Inferior parietal cortex (tissue), 1 donor: ENCODE data around the gene THUMPD2.
"Not testable (repeated sequence)": the region's sequence is repeated elsewhere in the genome, so short reads cannot be mapped to it uniquely, and the experiment has no call there.

ENCODE experiments used
- DNase-seq: peaks from one replicate; pipeline ENCODE4 v3.0.0-alpha.2; 2016; ENCODE audit errors: extremely low spot score

THUMPD2 gene, protein sequence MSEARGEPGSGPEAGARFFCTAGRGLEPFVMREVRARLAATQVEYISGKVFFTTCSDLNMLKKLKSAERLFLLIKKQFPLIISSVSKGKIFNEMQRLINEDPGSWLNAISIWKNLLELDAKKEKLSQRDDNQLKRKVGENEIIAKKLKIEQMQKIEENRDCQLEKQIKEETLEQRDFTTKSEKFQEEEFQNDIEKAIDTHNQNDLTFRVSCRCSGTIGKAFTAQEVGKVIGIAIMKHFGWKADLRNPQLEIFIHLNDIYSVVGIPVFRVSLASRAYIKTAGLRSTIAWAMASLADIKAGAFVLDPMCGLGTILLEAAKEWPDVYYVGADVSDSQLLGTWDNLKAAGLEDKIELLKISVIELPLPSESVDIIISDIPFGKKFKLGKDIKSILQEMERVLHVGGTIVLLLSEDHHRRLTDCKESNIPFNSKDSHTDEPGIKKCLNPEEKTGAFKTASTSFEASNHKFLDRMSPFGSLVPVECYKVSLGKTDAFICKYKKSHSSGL

DNA sequence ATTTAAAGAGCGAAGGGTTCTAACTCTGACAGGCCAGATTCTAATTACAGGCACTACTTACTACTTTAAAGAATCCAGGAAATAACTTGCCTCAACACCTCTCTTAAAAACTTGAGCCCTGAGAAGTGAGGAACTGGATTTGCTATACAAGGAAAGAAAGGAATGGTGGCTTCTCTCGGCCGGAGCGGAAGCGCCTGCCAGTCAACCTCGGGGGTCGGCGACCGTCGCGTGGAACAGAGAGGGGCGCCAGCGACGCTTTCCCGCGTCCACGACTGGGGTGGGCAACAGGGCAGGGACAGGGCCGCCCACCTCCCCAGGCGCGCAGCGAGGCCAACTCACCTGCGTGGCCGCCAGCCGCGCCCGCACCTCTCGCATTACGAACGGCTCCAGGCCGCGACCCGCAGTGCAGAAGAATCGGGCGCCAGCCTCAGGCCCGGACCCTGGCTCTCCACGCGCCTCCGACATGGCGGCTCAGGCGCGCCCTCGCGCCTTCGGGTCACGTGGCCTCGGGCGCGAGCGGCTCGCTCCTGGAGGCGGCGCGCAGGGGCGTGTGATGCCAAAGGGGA, at the start of gene THUMPD2:
Gene THUMPD2, minus strand, starts transcription at position 484 of the 566 bp plus-strand sequence. Its CDS starts 19 bp downstream, at position 465.
- peak; percentile 76 for DNase-seq

DNA sequence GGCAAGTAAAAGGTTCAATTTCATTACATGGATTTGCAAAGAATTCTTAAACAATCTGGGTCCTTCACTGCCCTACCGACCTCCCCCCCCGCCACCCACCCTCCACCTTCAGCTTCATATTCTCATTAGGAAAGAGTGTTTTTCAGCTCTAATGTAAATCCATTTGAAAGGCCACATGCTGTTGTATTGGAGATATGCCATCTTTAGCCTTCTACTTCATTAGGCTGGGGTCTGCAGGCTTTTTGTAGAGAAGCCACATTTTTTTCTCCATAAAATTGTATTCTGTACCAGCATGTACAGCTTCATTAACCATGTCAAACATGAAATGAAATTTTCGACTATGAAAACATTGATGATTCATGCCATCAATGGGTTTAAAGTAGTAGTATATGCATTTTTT, 42.8 kb upstream of the THUMPD2 start:
- no peak for DNase-seq

DNA sequence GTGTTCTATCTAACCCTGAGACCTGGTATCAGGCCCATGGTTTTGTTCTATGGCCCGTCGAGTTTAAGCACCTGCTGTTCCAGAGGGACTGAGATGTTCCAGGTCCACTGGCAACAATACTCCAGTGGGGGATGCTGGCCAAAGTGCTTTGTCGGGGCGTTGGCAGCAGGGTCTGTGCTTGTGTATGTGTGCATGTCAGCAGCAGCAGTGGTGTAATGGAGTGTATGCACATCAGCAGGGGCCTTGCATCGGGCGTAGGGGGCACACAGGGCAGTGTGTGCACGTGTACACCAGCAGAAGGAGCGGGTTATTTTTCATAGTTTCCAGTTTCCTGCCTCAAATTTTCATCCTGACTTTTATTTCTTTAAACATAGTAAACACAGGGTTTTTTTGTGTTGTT, 37.8 kb upstream of the THUMPD2 start:
- no peak for DNase-seq

DNA sequence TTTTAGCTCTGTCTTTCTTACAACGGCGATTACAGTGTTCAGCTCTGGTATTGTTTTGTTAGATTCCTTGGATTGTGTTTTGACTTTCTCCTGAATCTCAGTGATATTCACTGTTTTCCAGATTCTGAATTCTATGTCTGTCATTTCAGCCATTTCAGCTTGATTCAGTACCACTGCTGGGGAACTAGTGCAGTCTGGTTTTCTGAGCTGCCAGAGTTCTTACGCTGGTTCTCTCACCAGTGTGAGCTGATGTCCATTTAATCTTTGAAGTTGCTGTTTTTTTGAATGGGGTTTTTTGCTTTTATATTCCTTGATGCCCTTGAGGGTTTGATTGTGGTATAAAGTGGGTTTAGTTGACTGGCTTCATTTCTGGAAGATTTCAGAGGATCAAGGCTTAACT, 37.4 kb upstream of the THUMPD2 start:
- DNase-seq: no peak

DNA sequence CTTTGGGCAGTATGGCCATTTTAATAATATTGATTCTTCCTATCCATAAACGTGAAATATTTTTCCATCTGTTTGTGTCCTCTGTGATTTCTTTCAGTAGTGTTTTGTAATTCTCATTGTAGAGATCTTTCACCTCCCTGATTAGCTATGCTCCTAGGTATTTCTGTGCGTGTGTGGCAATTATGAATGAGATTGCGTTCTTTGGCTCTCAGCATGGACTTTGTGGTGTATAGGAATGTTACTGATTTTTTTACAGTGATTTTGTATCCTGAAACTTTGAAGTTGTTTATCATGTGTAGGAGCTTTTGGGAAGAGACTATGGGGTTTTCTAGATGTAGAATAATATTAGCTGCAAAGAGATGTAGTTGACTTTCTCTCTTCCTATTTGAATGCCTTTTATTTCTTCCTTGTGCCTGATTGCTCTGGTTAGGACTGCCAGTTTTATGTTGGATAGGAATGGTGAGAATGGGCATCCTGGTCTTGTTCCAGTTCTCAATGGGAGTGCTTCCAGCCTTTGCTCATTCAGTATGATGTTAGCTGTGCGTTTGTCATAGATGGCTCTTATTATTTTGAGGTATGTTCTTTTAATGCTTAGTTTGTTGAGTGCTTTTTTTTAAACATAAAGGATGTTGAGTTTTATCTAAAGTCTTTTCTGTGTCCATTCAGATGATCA, 27.0 kb upstream of the THUMPD2 start:
- DNase-seq: no peak

DNA sequence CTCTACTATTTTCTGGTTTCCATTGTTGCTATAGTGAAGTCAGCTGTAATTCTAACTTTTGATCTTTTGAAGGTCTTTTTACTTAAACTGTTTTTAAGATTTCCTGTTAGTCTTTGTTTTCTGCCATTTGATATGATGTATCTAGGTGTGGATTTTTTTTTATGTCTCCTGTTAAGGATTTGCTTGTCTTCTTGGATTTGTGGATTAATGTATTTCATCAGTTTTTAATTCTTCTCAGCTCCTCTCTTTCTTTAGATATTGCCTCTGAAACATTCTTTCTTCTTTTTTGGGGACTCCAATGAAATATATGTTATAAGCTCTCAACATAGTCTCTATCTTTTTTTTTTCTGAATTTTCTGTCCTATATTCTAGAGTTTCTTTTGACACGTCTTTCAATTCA, 24.8 kb upstream of the THUMPD2 start:
- DNase-seq: no peak

DNA sequence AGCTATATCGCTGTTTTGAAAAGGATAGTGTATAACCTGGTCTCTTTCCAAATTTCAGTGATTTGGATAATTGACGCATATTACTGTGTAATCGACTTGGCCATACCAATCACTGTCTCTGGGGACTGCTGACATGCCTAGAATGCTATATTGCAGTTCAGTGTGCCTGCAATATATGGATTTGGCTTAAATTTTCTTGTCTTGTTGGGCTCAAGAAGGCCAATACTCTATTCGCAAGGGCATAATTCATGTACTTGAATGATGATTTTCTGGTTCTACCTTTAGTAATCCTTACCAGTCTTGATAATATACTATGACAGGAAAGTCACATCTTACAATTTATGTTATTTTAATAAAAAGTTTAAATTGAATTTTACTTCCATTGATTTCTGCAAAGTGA, 21.7 kb upstream of the THUMPD2 start:
- DNase-seq: no peak

DNA sequence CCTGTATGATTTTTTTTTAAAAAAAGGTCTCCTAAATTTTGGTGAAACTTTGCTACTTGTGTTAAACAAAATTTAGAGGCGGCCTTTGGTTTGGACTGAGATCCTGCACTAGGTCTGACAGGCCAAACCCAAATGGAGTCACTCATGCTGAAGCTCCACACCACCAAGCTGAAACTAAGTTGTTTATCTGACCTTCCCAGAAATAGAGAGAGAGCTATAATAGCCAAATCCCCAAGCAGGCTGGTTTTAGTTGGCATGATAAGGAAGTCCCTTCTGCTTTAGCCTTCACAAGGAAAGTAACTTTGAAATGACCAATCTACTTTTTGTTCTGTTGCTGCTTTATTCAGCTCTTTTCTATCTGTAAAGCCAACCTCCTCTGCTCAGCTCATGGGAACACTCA, 17.1 kb upstream of the THUMPD2 start:
- no peak for DNase-seq

DNA sequence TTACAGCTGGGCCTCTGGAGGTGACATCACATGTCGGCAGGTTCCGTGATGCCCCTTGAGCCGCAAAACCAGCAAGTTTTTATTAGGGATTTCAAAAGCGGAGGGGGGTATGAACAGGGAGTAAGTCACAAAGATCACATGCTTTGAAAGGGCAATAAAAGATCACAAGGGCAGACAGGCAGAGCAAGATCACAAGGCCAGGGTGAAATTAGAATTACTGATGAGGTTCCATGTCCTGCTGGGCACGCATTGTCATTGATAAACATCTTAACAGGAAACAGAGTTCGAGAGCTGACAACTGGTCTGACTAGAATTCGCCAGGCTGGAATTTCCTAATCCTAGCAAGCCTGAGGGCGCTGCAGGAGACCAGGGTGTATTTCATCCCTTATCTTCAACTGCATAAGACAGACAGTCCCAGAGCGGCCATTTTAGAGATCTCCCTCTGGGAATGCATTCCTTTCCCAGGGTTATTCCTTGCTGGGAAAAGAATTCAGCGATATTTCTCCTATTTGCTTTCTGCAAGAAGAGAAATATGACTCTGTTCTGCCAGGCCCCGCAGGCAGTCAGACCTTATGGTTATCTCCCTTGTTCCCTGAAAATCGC, 11.3 kb upstream of the THUMPD2 start:
- not testable (repeated sequence) for DNase-seq

DNA sequence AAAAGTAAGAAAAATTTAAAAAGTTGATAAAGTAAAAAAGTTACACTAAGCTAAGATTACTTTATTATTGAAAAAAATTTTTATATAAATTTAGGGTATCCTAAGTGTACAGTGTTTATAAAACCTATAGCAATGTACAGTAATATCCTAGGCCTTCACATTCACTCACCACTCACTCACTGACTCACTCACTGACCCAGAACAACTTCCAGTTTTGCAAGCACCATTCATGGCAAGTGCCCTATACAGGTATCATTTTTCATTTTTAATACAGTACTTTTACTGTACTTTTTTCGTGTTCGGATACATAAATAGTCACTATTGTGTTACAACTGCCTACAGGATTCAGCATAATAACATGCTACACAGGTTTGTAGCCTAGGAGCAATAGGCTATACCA, 8.9 kb upstream of the THUMPD2 start:
- DNase-seq: no peak

DNA sequence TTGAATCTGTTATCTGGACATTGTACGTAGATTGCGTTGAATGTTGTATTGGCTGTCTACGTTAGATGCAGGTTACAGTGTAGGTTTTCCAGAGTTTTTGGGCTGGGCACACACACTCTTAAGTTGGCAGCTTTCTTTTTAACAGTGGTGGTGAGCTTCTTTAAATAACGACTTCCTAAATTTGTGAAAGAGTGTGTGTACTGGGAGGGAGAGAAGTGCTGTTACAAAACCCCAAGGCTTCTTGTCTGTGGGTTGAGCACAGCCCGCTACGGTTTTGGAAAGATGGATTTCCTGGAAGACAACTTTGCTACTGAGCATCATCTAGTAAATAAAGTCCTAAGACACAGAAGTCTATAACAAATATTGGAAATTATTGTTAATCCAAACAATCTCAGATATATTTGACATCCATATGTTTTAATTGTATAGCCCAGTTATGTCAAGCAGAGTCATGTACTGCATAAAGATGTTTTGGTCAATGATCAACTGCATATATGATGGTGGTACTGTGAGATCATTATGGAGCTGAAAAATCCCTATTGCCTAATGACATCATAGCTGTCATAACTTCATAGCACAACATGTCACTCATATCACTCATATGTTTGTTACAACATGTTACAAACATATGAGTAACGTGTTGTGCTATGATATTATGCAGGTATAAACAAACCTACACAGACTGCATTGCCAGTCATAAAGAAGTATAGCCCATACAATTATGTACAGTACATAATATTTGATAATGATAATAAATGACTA, 7.9 kb upstream of the THUMPD2 start:
- DNase-seq: no peak

DNA sequence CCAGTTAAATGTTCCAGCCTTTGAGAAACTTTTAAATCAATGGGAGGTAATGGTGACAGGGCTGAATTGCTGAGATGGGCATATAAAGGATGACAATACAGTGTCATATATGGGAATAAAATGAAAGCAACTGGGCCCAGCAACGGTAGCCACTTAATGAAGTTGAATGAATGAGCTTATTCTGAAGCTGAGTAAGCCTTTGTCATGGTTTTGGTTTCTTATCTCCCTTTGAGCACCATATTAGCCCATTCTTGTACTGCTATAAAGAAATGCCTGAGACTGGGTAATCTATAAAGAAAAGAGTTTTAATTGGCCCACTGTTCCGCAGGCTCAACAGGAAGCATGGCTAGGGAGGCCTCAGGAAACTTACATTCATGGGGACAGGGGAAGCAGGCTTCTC, 3.5 kb upstream of the THUMPD2 start:
- DNase-seq: no peak

DNA sequence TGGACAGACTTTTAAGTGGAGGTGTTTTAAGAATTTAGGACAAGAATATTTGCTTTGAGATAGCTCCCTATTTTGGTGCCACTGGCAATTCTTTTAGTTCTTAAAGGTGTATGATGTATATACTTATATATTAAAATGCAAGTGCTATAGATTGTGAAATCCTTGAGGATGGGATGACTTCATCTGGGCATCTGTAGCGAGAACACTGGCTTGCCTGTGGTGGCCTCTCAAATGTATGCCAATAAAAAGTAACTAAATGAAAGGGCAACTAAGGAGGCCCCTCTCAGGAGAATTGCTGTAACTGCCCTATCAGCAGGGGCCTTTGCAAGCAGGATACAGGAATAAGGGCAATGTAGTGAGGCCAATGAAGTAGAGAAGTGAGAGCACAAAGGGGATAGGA, 2.6 kb upstream of the THUMPD2 start:
- no peak for DNase-seq

DNA sequence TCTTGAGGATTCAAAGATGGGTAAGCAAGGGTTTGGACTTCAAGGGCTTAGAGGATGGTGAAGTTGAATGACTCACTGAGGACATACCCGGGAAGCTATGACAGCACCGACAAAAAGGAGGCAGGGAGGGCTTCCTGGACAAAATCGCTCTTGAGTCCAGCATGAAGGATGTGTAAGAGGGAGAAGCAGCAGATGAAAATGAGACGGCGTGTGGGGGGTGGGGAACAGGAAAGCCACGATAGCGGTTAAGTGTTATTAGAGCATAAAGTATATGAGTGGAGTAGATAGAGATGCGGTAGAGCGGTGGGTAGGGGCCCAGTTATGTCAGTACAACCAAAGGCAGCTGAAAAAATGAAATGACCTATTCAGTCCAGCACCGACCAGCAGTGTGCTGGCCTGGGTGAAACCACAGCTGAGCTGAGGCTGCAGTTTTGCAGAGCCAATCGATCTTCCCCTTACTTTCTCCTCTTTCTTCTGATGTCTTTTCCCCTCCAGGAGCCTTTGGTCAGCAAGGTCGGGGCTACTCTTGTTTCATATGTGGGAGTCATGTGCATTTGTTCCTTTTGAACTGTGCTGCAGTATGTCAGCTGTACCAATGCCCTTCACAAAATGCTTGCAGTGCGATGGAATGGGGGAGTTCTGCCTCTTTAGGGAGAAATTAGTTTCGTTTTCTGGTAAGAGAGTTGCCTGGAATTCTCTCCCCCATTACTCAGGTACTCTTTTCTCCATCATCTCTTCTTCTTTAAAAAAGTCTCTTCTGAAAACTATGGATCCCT, 2.0 kb upstream of the THUMPD2 start:
- no peak for DNase-seq

DNA sequence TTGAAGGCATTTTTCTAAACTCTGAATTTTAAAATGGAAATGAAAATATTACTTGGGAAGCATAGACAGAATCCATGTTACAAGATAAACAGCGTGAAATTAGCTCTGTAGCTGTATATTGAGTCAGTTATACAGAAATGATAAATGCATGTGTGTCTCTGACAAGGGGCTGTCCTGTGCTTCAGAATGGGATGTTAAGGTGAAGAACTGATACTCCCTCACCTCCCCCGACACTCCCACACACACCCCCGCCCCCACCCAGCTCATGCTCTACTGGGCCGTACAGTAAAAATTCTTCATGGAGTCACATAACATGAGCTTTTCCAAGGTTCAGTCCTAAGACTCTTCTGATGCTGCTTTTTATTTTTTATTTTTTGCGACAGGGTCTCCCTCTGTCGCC, 869 bp upstream of the THUMPD2 start:
- DNase-seq: no peak

DNA sequence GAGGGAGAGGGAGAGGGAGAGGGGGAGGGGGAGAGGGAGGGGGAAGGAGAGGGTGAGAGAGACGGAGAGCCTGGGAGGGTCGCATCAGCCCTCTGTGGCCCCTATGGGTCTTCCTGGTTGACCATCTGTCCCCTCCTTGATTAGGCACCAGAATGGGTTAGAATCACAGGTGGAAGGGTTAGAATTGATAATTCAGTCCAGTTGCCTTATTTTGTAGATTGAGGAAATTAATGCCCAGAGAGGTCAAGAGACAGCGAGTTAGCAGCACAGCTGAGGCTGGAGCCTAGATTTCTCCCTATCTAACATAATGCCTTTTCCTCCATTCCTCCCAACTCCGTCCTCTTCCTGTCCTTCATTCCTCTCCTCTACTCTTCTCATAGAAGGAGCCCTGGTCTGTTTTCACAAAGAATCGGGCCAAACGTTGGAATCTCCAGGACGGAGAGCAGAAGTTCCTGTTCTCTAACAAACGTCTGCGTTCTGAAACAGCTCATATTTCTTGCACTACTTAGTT, 338 bp upstream of the THUMPD2 start:
- DNase-seq: no peak

DNA sequence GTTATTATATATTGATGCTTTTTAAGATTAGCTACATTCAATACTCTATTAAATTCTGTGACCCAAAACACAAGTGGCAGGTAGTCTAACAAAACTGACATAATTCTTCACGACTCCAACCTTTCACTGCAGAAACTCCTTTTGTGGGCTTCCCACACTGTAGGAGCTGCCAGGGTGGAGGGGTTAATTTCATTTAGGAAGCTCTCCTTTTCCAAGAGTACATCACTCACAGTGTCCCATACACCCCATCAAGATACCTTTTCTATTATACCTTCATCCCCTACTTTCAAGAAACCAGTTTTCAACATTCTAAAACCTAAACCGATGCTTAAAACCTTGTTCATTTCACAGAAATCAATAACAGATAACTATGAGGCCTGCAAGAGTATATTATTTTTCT, 825 bp downstream of the THUMPD2 start:
- no peak for DNase-seq

DNA sequence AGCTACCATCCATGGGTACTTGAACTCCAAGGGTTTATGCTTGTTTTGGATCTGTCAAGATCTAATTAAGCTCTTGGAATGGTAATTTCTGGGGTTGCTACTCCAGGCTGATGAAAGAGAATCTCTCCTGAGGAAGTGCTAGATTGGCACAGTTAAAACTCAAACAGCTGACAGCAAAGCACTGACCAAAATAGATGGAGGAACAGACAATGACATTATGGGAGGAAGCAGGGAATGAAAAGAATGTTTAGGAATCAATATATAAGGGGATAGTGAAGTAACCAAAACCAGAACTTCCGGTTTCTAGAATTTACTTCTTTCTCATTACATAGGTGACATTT, 6.3 kb downstream of the THUMPD2 start:
- DNase-seq: no peak

DNA sequence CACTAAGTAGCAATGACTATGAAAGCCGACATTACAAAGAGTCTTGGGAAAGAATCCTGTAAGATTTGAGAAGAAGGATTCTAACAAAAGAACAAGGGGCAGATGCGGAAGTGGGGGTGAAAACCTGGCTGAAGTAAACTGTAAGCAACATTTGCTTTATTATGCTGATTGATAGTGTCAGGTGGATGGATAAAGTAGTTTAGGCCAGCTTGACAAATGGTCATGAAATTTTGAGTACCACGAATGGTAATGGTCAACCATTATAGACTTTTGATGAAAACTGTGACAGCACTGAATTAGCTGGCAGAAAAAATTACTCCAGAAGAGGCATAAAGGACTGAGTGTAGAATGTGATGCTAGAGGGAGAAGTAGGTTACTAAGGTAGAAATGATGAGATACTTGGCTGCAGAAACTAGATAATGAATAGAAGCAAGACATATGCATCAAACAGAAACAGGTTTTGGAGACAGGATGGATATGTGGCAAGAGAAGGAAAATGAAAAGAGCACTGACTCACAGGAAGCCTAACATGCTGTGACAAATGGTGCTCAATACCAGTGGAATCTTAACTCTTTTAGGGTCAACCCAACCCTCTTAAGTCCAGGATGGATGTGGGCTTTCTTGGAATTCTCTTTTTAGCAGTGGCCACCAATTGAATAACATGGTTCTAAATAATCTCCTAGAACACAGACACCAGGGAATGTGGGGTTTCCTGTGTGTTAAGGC, 6.8 kb downstream of the THUMPD2 start:
- DNase-seq: no peak

DNA sequence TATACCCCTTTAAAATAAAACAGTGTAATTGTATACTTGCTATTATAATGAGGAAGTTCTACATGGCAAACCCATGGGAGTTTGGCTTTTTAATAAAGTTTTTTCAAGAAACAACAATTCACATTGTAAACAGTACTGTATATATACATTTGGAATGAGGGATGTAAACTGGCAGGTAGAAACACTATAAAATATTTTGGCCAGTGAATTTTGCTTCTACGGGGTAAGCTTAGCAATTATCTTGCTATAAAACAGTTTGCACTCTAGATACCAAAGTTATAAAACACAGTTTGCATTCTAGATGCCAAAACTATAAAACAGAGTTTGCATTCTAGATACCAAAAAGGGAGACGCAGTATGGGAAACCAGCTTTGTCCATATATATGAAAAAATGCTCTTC, 16.6 kb downstream of the THUMPD2 start:
- DNase-seq: no peak
